Uterus (tissue), 4 donors: ENCODE measurements around the gene CERS1. TPM values are rescaled to one million over a fixed set of nuclear protein-coding genes. Genes with fewer than 3 reads are reported as not detected.

Experiments
- DNase-seq, 2 donors: peaks; one replicate each; pipeline ENCODE4 v3.0.0-alpha.2; 2019 to 2020
- H3K27ac ChIP-seq, 2 donors: fragments of 200-600 bp; sonication (generic); 1 replicate in 1 of 2; 2 replicates in 1 of 2; pipeline ENCODE4 v1.5.1; 2016 to 2018
- H3K27me3 ChIP-seq, 2 donors: fragments of 200-600 bp; sonication (generic); one replicate each; pipeline ENCODE4 v1.5.1; 2018 to 2019; ENCODE audit warnings: control low read depth in 1 of 2
- H3K36me3 ChIP-seq, 2 donors: fragments of 200-600 bp; sonication (generic); one replicate each; pipeline ENCODE4 v1.5.1; 2019; ENCODE audit warnings: control low read depth in 1 of 2
- H3K4me1 ChIP-seq, 2 donors: fragments of 200-600 bp; sonication (generic); one replicate each; pipeline ENCODE4 v1.5.1; 2018 to 2019; ENCODE audit warnings: control low read depth in 1 of 2
- H3K4me3 ChIP-seq, 2 donors: fragments of 200-600 bp; sonication (generic); 1 replicate in 1 of 2; 2 replicates in 1 of 2; pipeline ENCODE4 v1.5.1; 2018 to 2019; ENCODE audit warnings: mild to moderate bottlenecking in 1 of 2
- H3K9me3 ChIP-seq, 2 donors: fragments of 200-600 bp; sonication (generic); one replicate each; pipeline ENCODE4 v1.5.1; 2019; ENCODE audit warnings: control low read depth in 1 of 2
- POLR2A ChIP-seq, 2 donors: fragments of 450-650 bp; IDR thresholded peaks; one replicate each; pipeline ENCODE4 v1.6.1; 2016; ENCODE audit warnings: antibody characterized with exemption in 2 of 2, mild to moderate bottlenecking in 1 of 2, moderate library complexity in 1 of 2
- intact Hi-C: fragments of 100-400 bp; cut with DNase I; formaldehyde crosslinking; loops from one replicate; pipeline ENCODE4 v1.15.1; 2023; ENCODE audit warnings: low total_unique reads
- total RNA-seq, 4 donors: library from RNA; depleted of rRNA in 3 of 4; stranded (reverse); fragments of >200 nt in 3 of 4; gene quantifications; one replicate each; pipeline versions ENCODE4 v1.1.0 to v1.2.4, GENCODE V29; 2014 to 2023
- TF ChIP-seq, protein P1 (sequence below), 4 experiments: fragments of 200-600 bp in 2 of 4; fragments of 450-650 bp in 2 of 4; sonication (generic) in 2 of 4; IDR thresholded peaks; one replicate each; pipeline ENCODE4 v1.5.1; 2016 to 2019; ENCODE audit warnings: antibody characterized with exemption in 4 of 4, mild to moderate bottlenecking in 2 of 4, moderate library complexity in 1 of 4
- donor health status: DM: yes; HTN: yes; CAD: no.

The CERS1 gene
- total RNA-seq, 4 donors from 2014 or later, result 0.30 to 4.9 TPM; not detected in 2

DNA sequence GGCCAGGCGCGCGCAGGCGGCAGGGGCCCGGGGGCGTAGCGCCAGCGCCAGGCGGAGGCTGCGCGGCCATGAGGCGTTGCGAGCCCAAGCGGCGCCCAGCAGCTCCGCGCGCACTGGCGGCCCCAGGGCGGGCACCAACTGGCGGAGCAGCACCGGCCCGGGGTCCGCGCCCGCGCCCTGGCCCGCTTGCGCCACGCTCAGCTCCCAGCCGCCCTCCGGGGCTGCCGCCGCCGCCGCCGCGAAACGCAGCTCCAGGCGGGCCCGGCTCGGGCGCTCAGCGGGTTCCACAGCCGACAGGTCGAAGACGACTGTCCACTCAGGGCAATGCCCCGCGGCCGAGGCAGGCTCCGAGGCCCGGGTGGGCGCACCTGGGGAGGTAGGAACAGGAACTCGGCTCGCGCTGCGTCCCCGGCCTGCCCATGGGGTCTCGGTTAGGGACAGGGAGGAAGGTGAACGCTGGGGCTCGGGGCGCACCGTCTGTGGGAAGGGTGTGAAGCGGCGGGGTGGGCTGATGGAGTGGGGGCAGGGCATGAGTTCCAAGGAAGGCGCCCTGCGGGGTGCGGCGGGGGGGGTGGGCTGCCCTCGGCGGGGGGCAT, 26.8 kb downstream of the CERS1 start:
- Histone ChIP-seq H3K27ac (no peak overlapping the region), H3K36me3 (no peaks in the 10 kb centered on the region), H3K9me3 (no peaks in the 10 kb centered on the region), H3K27me3 (no peaks in the 10 kb centered on the region), H3K4me3 (no peak overlapping the region), H3K4me1 (no peaks in the 10 kb centered on the region)
- intact Hi-C loops, result no loop called here
- TF ChIP-seq, protein P1, sequence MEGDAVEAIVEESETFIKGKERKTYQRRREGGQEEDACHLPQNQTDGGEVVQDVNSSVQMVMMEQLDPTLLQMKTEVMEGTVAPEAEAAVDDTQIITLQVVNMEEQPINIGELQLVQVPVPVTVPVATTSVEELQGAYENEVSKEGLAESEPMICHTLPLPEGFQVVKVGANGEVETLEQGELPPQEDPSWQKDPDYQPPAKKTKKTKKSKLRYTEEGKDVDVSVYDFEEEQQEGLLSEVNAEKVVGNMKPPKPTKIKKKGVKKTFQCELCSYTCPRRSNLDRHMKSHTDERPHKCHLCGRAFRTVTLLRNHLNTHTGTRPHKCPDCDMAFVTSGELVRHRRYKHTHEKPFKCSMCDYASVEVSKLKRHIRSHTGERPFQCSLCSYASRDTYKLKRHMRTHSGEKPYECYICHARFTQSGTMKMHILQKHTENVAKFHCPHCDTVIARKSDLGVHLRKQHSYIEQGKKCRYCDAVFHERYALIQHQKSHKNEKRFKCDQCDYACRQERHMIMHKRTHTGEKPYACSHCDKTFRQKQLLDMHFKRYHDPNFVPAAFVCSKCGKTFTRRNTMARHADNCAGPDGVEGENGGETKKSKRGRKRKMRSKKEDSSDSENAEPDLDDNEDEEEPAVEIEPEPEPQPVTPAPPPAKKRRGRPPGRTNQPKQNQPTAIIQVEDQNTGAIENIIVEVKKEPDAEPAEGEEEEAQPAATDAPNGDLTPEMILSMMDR (IDR thresholded peaks at IDR 0.05), result no peak
- no peak for TF ChIP-seq POLR2A (IDR thresholded peaks at IDR 0.05)
- DNase-seq, result no peak

DNA sequence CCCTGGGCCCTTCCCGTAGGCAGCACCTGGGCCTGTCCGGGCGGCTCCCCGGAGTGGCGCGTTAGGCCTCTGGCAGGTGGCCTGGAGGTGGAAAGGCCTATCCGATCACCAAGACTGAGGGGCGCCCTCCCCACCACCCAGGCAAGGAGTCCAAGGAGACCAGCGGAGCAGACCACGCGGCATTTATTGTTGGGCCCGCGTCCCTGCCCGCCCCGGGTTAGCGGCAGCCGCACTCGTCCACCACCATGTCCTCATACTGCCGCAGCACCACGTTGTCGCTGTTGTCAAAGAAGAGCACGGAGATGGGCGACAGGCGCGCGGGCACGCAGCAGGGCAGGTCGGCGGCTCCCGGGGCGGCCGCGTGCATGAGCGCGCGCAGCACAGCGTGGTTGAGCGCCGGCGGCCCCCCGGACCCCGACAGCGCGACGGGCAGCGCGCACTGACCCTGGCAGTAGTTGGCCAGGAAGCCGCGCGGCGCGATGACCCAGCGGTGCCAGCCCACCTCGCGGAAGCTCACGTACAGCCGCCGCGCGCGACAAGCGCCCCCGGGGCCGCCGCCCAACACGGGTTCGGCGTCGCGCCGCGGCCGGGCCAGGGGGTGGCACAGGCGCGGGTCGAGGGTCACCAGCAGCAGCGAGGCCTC, 27.5 kb downstream of the CERS1 start:
- DNase-seq, result no peak
- H3K4me3 ChIP-seq, result no peak overlapping the region
- H3K9me3 ChIP-seq, result no peaks in the 10 kb centered on the region
- no peaks in the 10 kb centered on the region for H3K36me3 ChIP-seq
- H3K4me1 ChIP-seq, result no peaks in the 10 kb centered on the region
- no peak for TF ChIP-seq POLR2A (IDR thresholded peaks at IDR 0.05)
- TF ChIP-seq, protein P1 (IDR thresholded peaks at IDR 0.05), result no peak
- H3K27ac ChIP-seq, result no peak overlapping the region
- H3K27me3 ChIP-seq, result no peaks in the 10 kb centered on the region
- intact Hi-C loops, result no loop called here

DNA sequence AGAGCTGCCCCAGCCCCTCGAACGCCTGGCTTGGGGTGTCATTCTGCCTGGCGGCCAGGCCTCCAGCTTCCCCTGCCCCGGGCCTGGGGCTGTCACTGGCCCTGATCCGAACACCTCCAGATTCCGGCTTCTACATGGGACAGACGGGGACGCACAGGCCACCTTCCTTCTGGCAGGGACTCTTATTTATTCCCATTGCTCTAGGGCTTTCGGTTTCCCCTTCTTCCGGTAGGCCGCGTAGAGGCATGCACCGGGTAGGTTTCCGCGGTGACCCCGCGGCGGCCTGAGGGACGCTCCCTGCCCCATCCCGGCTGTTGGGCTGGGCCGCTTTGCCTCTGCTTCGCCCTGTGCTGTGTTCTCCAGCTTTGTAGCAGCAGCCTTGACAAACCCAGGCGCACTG, 28.2 kb downstream of the CERS1 start:
- Histone ChIP-seq H3K27me3 (no peaks in the 10 kb centered on the region), H3K9me3 (no peaks in the 10 kb centered on the region), H3K27ac (no peak overlapping the region), H3K4me3 (no peak overlapping the region), H3K4me1 (no peaks in the 10 kb centered on the region), H3K36me3 (no peaks in the 10 kb centered on the region)
- no peak for DNase-seq
- TF ChIP-seq, protein P1 (IDR thresholded peaks at IDR 0.05), result no peak
- no peak for TF ChIP-seq POLR2A (IDR thresholded peaks at IDR 0.05)
- intact Hi-C loops, result no loop called here

DNA sequence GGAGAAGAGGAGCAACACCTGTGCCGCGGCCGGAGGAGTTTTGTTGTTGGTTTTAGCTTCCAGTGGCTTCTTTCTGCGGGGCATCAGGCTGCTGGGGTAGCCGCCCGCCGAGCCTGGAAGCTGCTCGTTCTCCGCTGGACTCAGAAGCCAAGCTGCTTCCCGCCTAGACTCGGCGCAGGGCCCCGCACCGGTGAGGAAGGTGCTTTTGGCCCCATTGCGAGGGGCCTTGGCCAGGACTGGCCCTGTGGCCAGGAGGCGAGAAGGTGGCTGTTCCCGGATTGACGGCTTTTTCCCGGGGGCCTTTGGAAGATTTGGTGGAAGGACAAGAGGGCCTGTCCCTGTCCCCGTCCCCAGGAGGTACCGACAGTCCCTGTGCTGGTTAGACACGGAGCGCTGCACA, 28.8 kb downstream of the CERS1 start:
- TF ChIP-seq, protein P1 (IDR thresholded peaks at IDR 0.05), result no peak
- no peak for TF ChIP-seq POLR2A (IDR thresholded peaks at IDR 0.05)
- no peaks in the 10 kb centered on the region for H3K9me3 ChIP-seq
- H3K27me3 ChIP-seq, result no peaks in the 10 kb centered on the region
- H3K27ac ChIP-seq, result no peak overlapping the region
- intact Hi-C loops, result no loop called here
- H3K36me3 ChIP-seq, result no peaks in the 10 kb centered on the region
- H3K4me3 ChIP-seq, result no peak overlapping the region
- DNase-seq, result no peak
- H3K4me1 ChIP-seq, result no peaks in the 10 kb centered on the region

DNA sequence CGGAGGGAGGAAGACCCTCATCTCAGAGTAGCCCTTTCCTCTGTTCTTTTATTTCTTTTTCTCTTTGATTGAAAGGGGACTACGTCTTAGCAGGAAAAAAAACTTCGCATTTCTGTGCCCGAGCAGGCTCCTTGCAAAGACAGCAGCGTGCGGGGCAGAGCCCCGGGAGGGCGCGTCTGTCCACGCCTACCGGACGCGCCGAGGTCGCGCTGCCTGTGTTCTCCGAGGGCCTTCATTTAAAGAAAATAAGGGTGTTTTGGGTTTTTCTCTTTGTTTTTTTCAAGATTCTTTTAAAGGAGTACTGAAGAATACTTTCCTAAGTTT, 29.2 kb downstream of the CERS1 start:
- H3K9me3 ChIP-seq, result no peaks in the 10 kb centered on the region
- H3K27me3 ChIP-seq, result no peaks in the 10 kb centered on the region
- DNase-seq, result no peak
- no peaks in the 10 kb centered on the region for H3K4me1 ChIP-seq
- no peak for TF ChIP-seq POLR2A (IDR thresholded peaks at IDR 0.05)
- TF ChIP-seq, protein P1 (IDR thresholded peaks at IDR 0.05), result no peak
- intact Hi-C loops, result no loop called here
- H3K4me3 ChIP-seq, result no peak overlapping the region
- no peak overlapping the region for H3K27ac ChIP-seq
- no peaks in the 10 kb centered on the region for H3K36me3 ChIP-seq
